HUDEP-2 (cell line): ENCODE data around the gene KRTAP13-3.

ENCODE experiments used
- DNase-seq, 76 experiments: peaks; one replicate each; lab custom pipeline; 2025; ENCODE audit not compliant: unreplicated experiment in 76 of 76; lab: John Stamatoyannopoulos, UW

KRTAP13-3 gene

GRCh38 chr21:30425826-30426225 lies at the start of gene KRTAP13-3:
KRTAP13-3 (minus strand) TSS chr21:30425926; CDS start chr21:30425912, 14 bp downstream.
- DNase-seq: no peak

- DNase-seq: no peak
These were observed 43.4 kb upstream of the KRTAP13-3 start for GRCh38 chr21:30468900-30469714.

GRCh38 chr21:30463713-30464112 lies 38.0 kb upstream of the KRTAP13-3 start:
- peak in 2 of 76 experiments; percentile 14 to 26 for DNase-seq

- no peak for DNase-seq
These were observed 22.8 kb upstream of the KRTAP13-3 start for GRCh38 chr21:30448514-30448913.

GRCh38 chr21:30447056-30447455 lies 21.3 kb upstream of the KRTAP13-3 start:
- DNase-seq: no peak

- DNase-seq: no peak
These were observed 18.5 kb upstream of the KRTAP13-3 start for GRCh38 chr21:30444204-30444603.

- DNase-seq: no peak
These were observed 17.5 kb upstream of the KRTAP13-3 start for GRCh38 chr21:30443226-30443625.

- DNase-seq: no peak
These were observed 14.2 kb upstream of the KRTAP13-3 start, which contains the start of gene KRTAP15-1 for GRCh38 chr21:30439975-30440374. KRTAP15-1 (plus strand) TSS chr21:30440275; CDS start chr21:30440328, 53 bp downstream.

- no peak for DNase-seq
These were observed 11.4 kb upstream of the KRTAP13-3 start for GRCh38 chr21:30437010-30437565.

GRCh38 chr21:30434033-30434631 lies 8.4 kb upstream of the KRTAP13-3 start:
- DNase-seq: peak in 8 of 76 experiments; percentile 3 to 46 (median 24)

GRCh38 chr21:30430170-30430655 lies 4.5 kb upstream of the KRTAP13-3 start, which contains the start of gene KRTAP13-4:
KRTAP13-4 (plus strand) TSS chr21:30430220; CDS start chr21:30430276, 56 bp downstream.
- DNase-seq: no peak

- DNase-seq: no peak
These were observed 1.0 kb upstream of the KRTAP13-3 start for GRCh38 chr21:30426731-30427130.

- no peak for DNase-seq
These were observed 9.7 kb downstream of the KRTAP13-3 start for GRCh38 chr21:30415993-30416392.

GRCh38 chr21:30408782-30409494 lies 16.8 kb downstream of the KRTAP13-3 start:
- peak in 11 of 76 experiments; percentile 1 to 45 (median 11) for DNase-seq

- no peak for DNase-seq
These were observed 30.0 kb downstream of the KRTAP13-3 start, which contains the start of gene KRTAP13-1 for GRCh38 chr21:30395731-30396130. KRTAP13-1 (plus strand) TSS chr21:30396031; CDS start chr21:30396087, 56 bp downstream.

GRCh38 chr21:30391492-30392025 lies 34.2 kb downstream of the KRTAP13-3 start:
- no peak for DNase-seq

- no peak for DNase-seq
These were observed 43.5 kb downstream of the KRTAP13-3 start for GRCh38 chr21:30382201-30382600.
